COLO668 (cell line): ENCODE measurements around the gene ANAPC16.
"Not testable (repeated sequence)": the region's sequence is repeated elsewhere in the genome, so short reads cannot be mapped to it uniquely, and the experiment has no call there.

Source experiments
- DNase-seq: peaks from one replicate; lab custom pipeline; 2025; ENCODE audit not compliant: unreplicated experiment; lab: John Stamatoyannopoulos, UW

The ANAPC16 gene

DNA sequence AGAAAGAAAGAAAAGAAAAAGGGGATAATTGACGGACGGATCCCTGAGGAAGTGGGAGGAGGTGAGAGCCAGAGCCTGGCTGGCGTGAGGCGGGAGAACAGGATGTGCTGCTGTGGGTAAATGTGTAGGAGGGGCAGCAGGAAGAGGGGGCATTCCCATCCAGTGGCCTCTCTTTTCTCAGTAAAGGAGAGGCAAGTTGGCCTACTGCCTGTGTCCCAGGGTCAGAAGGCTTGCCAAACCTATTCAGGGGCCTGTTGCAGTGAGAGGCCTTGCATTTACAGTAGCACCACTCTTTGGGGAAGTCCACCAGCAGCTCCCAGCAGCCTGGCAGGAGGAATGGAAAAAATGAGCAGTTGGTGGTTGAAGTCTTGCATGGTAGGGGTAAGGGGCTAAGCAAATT lies 26.9 kb downstream of the ANAPC16 start:
- DNase-seq: no peak

DNA sequence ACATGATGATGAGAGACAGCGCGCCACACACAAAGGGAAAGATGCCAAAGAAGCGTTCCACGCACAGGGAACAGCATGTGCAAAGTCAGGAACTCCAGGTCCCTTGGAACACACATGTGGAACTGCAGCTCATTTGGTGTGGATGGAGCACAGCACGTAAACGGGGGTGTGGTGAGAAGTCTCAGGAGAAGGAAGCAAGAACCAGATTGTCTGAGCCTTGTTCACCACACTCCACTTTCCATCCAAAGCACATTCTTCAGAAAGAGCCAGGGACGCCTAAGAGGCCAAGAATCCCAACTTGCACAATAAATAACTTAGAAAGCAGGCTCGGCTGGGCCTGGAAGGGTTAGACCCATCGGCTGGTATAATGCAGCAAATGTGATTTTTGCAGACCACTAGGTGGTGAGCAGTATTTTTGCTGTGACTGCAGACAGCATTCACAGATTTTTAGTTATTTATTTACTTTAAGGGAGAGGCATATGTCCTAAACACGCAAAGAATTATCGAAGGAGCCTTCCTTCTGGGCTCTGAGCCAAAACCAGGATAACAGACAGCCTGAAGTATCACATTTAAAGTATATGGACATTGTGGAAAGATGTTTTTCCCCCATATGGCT lies 28.1 kb downstream of the ANAPC16 start:
- no peak for DNase-seq

DNA sequence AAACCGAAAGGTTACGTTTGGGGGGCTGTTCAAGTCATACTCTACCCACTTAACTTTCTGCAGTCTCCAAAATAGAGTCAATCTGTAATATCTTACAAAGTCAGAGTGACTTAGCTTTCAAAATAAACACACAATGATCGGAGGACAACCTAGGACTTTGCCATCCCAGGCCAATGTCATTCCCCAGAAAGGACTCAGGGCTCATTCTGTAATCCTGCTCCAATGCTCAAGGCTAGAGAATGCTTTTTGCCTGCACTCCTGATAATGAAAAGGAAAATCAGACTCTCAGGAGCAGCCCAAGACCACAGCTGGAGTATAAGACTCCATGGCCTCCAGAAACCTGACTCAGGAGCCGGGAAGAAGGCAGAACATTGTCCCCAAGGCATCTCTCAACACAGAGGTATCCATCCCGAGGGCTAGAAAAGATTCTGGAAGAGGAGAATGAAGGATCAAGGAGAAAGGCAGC lies 28.8 kb downstream of the ANAPC16 start:
- DNase-seq: no peak

DNA sequence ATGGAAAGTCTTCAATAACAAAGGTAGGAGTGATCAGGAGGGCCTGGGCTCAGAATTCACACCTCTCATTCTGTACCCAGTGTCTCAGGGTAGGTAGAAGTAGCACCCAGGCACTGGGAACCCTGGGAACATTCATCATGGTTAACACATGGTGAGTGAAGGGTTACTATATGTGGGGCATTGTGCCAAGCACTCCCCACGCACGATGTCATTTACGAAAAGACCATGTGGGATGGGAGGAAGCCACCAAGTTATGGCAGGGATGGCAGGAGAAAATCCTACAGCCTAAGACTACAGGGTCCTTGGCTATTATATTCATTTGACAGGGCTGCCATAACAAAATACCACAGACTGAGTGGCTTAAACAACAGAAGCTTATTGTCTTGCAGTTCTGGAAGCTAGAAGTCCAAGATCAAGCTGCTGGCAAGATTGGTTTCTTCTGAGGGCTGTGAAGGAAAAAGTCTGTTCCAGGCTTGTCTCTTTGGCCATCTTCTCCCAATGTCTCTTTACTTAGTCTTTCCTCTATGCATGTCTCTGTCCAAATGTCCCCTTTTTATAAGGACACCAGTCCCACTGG lies 30.2 kb downstream of the ANAPC16 start:
- no peak for DNase-seq

DNA sequence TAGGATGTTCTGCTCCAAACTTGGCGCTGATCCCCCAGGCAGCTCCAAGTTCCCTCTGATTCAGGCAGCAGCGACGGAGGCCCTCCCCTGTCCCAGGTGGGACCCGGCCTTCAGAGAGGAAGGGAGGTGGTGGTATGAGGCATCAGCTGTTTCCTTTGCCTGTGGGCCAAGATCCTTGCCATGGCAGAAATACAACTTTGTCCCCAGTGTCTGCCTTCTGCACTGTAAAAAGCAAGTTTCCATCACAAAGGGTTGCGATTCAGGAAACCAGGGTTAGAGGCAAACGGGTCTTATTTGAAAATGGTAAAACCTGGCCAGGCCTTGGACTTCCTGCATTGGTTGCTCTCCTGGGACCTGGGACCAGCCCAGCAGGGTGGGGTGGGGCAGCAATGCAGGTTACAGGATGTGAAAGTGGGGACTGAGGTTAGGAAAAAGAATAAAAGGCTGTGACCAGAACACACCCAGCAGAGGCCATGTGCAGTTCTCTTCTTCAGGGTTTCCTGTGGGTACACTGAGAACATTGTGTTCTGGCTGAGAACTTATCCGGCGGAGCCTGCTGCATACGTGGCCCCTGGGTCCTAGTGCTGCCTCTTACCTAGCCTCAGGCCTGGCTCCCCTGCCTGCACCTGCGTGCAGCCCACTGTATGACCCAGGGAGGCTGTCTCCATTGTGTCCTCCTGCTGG lies 32.8 kb downstream of the ANAPC16 start:
- DNase-seq: no peak

DNA sequence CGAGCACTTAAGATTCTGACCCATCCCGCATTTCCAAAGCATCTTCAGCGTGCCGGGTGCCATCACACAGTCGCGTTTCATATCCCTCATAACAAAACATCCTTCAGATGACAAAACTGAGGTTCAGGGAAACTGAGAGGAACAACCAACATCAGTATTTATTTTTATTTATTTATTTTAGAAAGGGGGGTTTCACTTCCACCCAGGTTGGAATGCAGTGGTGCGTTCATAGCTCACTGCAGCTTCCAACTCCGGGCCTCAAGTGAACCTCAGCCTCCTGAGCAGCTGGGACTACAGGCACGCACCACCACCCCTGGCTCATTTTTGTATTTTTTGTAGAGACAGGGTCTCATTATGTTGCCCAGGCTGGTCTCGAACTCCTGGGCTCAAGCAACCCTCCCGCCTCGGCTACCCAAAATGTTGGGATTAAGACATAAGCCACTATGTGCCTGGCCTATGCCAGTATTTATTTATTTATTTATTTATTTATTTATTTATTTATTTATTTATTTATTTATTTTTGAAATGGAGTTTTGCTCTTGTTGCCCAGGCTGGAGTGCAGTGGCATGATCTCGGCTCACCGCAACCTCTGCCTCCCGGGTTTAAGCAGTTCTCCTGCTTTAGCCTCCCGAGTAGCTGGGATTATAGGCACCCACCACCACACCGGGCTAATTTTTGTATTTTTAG lies 33.5 kb downstream of the ANAPC16 start:
- DNase-seq: not testable (repeated sequence)

DNA sequence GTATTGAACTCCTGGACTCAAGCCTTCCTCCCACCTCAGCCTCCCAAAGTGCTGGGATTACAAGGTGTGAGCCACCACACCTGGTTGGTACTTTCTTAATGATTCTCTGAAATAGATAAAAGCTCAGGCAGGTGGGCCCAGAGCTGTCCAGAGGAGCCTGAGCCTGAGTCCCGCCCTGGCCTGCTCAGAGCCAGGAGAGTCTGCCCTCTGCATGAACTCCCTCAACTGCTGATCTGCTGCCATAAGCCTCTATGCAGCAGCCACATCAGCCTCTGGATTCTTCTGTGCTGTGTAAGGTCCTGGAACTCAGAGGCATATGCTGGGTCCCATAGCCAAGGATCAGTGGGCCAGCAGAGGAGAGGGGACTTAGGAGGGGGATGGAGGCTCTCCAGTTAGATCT lies 34.9 kb downstream of the ANAPC16 start:
- DNase-seq: no peak

DNA sequence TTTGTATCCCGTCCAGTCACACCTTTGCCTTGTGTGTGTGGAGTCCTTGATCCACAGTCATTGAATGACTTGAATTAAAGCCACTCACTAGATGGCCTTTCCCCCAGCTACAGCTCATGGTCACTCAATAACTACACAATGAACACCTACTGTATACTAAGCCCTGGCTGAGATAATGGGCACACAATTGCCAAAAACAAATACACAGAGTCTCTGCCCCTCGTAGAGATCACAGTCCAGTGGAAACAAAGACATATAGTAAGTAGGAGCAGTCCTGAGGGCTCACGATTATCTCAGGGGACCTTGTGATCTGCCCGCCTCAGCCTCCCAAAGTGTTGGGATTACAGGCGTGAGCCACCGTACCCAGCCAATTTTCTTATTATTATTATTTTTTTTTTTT lies 35.8 kb downstream of the ANAPC16 start:
- DNase-seq: no peak

DNA sequence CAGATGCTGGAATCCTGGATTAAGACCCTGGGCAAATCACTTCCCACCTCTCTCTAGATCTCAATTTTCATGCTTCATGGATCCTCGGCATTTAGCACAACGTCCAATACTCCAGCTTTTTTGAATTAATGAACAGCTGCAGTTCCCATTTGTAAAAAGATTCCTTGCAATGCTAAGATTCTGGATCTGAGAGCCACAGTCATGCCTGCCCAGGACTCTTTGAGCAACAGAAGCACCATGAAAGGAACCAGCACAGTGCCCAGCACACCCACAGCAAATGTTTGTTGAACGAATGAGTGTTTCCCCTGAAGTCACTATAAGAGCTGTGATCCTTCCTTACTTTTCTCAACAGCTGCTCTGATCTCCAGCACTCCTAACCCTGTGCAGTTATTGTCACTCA lies 37.2 kb downstream of the ANAPC16 start:
- no peak for DNase-seq

DNA sequence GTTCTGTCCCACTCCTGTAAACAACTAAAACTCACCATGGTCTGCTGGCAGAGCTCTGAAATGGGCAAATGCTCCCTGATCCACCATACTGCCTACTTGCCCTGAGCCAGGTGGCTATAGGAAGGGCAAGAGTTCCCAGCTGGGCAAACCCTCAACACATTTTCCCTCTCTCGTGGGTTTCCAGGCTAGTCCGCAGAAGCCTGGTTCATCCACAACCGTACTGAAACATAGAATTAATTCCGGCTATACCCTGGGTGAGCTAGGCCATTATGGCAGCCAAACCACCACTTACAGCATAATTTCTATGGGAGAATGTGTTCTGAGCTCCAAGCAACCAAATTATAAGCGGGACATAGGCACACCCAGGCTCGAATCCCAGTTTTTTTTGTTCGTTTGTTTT lies 37.8 kb downstream of the ANAPC16 start:
- DNase-seq: no peak

DNA sequence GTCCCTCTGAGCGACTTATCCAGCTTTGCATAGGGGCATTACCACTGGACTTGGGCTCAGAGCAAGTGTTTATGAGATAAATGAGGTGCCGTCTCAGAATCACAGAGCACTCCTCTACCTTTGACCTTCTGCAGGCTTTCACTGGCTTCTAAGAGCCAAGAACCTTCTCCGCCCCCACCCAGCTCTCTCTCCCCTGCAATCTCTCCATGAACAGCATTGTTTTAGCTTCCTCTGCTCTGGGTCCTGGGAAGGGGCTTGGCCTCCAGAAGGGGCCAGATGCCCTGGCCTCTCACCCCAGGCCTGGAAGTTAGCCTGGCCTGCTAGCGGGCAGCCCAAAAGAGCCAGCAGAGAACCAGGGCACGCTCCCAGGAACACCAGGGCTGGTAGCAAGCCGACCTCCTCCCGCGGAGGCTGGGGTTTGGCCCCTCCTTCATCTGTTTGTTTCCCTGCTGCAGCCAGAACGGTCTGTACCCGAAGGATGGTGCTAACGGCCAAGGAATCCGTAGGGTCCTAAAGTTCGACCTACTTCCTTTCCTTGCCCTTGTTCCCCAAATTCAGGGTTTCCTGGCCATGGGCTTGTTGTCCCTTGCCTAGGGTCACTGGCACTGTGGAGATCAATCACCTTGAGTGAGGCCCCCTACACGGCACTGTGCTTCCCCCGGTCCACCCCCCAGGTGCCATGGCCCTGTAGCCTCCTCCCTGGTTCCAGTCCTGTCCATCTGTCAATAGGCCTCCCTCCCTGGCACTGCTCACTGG lies 39.2 kb downstream of the ANAPC16 start:
- DNase-seq: no peak

DNA sequence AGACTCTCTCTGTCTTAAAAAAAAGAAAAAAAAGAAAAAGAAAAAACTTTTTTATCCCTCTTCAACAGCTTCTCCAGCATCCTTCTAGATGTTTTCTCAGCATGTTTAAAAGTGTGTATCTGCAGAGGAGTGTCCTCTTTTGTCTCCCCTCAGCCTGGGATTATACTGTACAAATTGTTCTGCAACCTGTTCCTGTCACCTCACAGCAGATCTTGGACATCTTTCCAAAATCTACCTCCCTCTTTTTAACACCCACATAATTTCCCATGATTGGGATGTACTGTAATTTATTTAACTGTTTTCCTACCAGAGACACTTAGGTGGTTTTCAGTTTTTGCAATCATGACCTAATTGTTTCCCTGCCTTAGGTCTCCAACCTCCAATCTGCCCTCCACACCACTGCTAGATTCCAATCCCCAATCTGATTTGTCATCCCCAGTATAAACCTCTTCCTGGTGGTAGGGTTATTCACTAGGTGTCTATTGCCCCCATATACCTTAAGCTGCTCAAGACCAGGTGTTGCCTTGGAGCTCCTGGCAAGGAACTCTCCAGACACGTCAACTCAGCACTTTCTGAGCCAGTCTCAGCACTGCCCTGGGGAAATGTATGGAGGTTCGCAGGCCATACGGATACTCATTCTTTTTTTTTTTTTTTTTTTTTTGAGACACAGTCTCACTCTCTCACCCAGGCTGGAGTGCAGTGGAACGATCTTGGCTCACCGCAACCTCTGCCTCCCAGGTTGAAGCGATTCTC lies 40.3 kb downstream of the ANAPC16 start:
- DNase-seq: no peak

DNA sequence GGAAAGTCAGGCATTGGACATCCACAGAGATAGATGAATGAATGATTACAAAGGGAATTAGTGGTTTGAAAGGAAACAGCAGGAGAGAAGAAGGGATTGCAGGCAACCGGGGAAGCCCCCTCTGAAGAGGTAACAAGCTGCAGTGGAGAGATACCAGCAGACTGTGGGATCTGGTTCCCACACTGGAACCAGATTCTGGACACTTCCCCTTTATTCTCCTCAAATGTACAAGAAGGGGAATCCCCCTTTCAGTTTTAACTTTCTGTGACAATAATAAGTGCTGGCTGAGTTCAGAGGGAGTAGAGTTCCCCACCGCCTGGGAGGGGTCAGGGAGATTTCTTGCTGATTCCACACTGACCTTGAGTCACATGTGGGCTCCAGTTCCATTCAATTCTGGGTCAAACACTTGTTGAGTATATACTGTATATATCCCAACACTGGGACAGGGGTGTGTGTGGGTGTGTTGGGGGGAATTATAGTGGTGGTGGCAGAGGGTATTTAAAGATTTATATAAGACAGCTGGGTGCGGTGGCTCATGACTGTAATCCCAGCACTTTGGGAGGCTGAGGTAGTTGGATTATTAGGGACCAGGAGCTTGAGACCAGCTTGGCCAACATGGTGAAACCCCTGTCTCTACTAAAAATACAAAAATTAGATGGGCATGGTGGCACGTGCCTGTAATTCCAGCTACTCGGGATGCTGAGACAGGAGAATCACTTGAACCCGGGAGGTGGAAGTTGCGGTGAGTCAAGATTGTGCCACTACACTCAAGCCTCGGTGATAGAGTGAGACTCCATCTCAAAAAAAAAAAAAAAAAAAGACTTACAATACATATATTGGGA lies 41.5 kb downstream of the ANAPC16 start:
- no peak for DNase-seq

DNA sequence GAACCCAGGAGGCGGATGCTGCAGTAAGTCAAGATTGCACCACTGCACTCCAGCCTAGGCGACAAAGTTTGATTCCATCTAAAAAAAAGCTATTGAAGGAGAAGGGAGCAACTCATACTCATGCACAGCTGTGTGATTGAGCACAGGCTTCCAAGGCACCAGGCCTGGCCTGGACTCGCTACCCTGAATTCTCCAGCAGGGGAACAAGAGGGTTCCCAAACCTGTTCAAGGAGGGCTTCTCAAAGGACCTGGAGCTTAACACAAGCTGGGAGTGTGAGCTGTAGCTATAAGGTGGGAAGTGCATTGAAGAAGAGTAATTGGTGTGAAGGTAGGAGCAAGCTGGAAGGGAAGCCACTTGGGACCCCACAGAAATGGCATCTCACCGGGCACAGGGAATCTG lies 42.8 kb downstream of the ANAPC16 start:
- no peak for DNase-seq

DNA sequence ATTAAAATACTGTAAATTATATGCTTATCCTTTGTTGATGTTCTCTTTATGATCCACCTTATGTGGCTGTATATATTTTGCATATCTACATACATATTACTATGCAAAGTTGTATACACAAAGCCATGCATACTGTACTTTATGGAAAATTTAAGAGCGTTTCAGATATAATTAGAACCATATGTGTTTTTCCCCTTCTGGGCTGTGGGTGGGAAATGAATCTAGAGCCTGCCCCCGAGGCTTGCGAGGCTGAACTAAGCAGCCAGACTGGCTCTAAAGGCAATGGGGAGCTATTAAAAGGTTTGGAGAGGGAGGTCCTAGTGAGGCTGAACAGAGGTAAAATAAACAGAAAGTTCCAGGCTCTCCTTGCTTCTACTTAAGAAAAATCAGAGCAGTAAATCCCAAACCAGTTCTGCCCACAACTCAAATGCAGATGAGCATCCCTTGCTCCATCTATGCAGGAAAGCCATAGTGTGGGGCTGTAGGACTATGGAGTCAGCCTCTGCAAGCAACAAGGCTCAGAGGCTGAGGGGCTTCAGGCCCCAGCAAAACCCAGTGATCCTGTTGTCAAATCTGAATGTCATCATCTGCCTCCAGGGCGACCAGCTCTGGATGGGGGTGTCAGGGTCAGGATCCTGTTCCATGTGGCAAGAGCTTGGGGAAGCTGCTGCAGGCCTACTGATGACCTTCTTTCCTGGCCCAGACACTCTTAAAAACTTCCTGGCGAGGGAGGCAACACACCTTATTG lies 43.9 kb downstream of the ANAPC16 start:
- DNase-seq: no peak

DNA sequence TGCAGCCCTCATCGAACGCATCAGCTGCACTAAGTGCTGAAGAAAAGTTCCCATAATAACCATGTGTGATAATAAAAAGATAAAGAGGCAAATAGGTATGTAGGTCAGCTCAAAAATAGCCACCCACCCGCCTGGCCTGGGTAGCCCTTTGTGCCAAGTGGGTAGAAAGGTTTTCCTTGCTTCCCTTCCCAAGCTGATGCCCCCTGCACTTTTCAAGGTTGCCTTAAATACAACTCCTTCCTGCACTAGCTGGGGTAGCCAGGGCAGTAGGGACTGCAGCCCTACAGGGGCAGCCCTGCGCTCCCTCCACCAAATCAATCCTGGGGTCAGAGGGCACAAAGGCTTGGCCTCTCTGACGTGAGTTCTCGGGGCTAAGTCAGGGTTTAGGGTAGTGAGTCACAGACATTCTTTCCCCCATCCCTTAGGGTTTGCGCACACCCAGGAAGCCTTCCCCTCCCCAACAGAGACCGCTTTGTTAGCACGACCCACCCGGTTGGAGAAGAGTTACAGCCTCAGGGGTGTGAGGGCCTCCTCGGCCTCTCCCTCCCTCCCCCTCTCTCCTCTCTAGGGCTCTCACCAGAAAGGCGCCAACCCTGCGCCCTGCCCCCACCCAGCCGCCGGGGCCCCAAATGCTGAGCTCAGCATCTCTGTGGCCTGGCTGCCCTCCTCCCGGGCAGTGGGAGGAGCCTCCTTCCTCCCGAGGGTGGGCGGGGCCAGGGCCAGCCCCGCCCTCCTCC lies 44.6 kb downstream of the ANAPC16 start:
- DNase-seq: no peak

DNA sequence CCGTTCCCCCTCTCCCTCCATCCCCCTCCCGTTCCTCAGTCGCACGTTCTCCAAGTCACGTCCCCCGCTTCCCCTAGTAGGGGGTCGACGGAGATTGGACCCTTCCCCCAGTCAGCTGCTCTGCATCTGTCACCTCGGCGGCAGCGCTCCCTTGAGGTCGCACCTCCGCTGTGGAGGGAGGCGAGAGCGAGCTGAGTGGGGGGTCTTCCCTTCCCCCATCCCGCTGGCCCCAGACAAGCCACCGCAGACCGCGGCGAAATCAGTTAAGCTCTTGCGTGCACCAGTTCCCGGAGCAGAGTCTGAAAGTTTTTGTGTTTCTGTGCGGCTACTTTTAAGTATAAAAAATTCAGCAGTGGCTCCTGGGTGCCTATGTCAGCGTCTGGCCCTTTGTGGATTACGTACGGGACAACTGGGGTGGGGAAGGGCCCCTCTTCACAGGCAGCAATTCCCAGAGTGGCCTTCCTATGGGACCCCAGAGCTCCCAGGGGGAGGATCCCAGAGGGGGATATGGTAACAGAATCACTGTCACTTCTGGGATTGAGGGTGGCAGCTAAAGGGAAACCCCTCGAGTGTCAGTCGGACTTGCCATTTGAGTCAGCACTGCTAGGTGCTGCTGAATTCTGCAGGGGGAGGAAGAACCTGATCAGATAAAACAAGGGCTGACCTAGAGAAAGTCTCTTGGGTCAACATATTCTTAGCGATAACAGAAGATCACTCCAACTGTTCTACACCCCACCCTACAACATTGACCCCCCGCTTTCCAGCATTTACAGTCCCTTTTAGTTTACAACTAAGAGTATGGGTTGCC lies 45.4 kb downstream of the ANAPC16 start:
- DNase-seq: no peak
